A673 (cell line): ENCODE results near the gene PCSK6.

Experiments
- CTCF ChIP-seq: fragments of 300-800, 200-600 bp; sonication (generic); conservative IDR thresholded peaks from 2 replicates; pipeline ENCODE4 v1.5.1; 2017; ENCODE audit warnings: low read depth, mild to moderate bottlenecking, antibody characterized with exemption, low read length, moderate library complexity, mixed read lengths
- EZH2 ChIP-seq: fragments of 200-600 bp; sonication (generic); IDR thresholded peaks from 2 replicates; pipeline ENCODE4 v1.6.1; 2017; ENCODE audit warnings: borderline replicate concordance, low read depth, mild to moderate bottlenecking, mixed read lengths, antibody characterized with exemption, low read length; ENCODE audit not compliant: poor library complexity, severe bottlenecking

GRCh38 chr15:101342056-101342455, 147.5 kb downstream of the PCSK6 start:
- TF ChIP-seq CTCF (no peak), EZH2 (no peak)
